GM12873 (cell line): Measurements from ENCODE around the gene CA6.

Experiments
- CTCF ChIP-seq: IDR thresholded peaks from 2 replicates; pipeline ENCODE4 v1.5.1; 2012; ENCODE audit warnings: low read depth, mild to moderate bottlenecking, moderate library complexity, low read length, control low read depth; ENCODE audit not compliant: insufficient read depth; ENCODE audit errors: missing control alignments

Gene CA6

GRCh38 chr1:9010781-9011323 is 65.2 kb downstream of the CA6 start:
- no peak for TF ChIP-seq CTCF

- TF ChIP-seq CTCF, result no peak
Observed at GRCh38 chr1:9013819-9014218, 68.2 kb downstream of the CA6 start.

- TF ChIP-seq CTCF, result no peak
Observed at GRCh38 chr1:9014475-9015375, 69.1 kb downstream of the CA6 start.

GRCh38 chr1:9016455-9016854 is 70.8 kb downstream of the CA6 start:
- no peak for TF ChIP-seq CTCF

GRCh38 chr1:9018333-9018732 is 72.7 kb downstream of the CA6 start:
- no peak for TF ChIP-seq CTCF

GRCh38 chr1:9019896-9020295 is 74.2 kb downstream of the CA6 start:
- no peak for TF ChIP-seq CTCF

- no peak for TF ChIP-seq CTCF
Observed at GRCh38 chr1:9020305-9020704, 74.6 kb downstream of the CA6 start.
